Heart left ventricle (tissue), 16 donors: ENCODE results near the gene C4B. TPM values are rescaled to one million over a fixed set of nuclear protein-coding genes. Genes with fewer than 3 reads are reported as not detected.
A peak's percentile ranks its signal among the peaks of the same experiment; 100 is the strongest.
"Not testable (repeated sequence)": the region's sequence is repeated elsewhere in the genome, so short reads cannot be mapped to it uniquely, and the experiment has no call there.

ENCODE experiments used
- ATAC-seq, 4 donors: fragments of 200-7000 bp; cut with Tn5 transposase; one replicate each; pipeline ENCODE4 v1.9.1; 2020 to 2022; ENCODE audit warnings: moderate library complexity in 4 of 4, mild to moderate bottlenecking in 3 of 4, moderate number of reproducible peaks in 1 of 4
- DNase-seq, 5 donors: peaks; one replicate each; pipeline ENCODE4 v3.0.0-alpha.2; 2020
- H3K27ac ChIP-seq, 12 donors: fragments of 200-600 bp; sonication (generic) in 4 of 12; one replicate each; pipeline versions ENCODE4 v1.5.0 to v1.8.0; 2016 to 2022; ENCODE audit warnings: mild to moderate bottlenecking in 2 of 12
- H3K27me3 ChIP-seq, 9 donors: fragments of 200-600 bp; sonication (generic) in 2 of 9; one replicate each; pipeline versions ENCODE4 v1.5.1 to v1.8.0; 2016 to 2022; ENCODE audit warnings: mild to moderate bottlenecking in 3 of 9
- H3K36me3 ChIP-seq, 9 donors: fragments of 200-600 bp; sonication (generic) in 2 of 9; one replicate each; pipeline versions ENCODE4 v1.5.0 to v1.8.0; 2018 to 2022; ENCODE audit warnings: mild to moderate bottlenecking in 2 of 9
- H3K4me1 ChIP-seq, 12 donors: fragments of 200-600 bp; sonication (generic) in 4 of 12; one replicate each; pipeline versions ENCODE4 v1.5.0 to v1.8.0; 2016 to 2022; ENCODE audit warnings: mild to moderate bottlenecking in 3 of 12
- H3K4me3 ChIP-seq, 12 donors: fragments of 200-600 bp; sonication (generic) in 4 of 12; one replicate each; pipeline versions ENCODE4 v1.5.0 to v1.8.0; 2017 to 2022; ENCODE audit warnings: mild to moderate bottlenecking in 9 of 12, moderate library complexity in 4 of 12
- H3K9me3 ChIP-seq, 12 donors: fragments of 200-600 bp; sonication (generic) in 4 of 12; one replicate each; pipeline versions ENCODE4 v1.5.0 to v1.8.0; 2016 to 2022; ENCODE audit warnings: mild to moderate bottlenecking in 1 of 12
- WGBS, 4 donors: extraction: QIAGEN DNeasy Blood & Tissue Kit in 2 of 4; methylation state at CpG; one replicate each; pipeline versions ENCODE4 v1.1.5 to v1.1.7; 2013 to 2018; 5-methylcytosine and 5-hydroxymethylcytosine counted together
- intact Hi-C, 10 donors: fragments of 100-400 bp; cut with DNase I; formaldehyde crosslinking; loops; one replicate each; pipeline versions ENCODE4 v1.11.1 to v1.14.2; 2022
- polyA plus RNA-seq, 2 donors: library from polyadenylated mRNA; stranded (reverse); fragments of 200-250 nt; gene quantifications; one replicate each; pipeline ENCODE4 v1.2.3, GENCODE V29; 2013
- total RNA-seq, 9 donors: library from RNA; depleted of rRNA in 2 of 9; stranded (reverse); fragments of >200 nt in 2 of 9; fragmentation: NEBNext Ultra II Directional in 3 of 9; extraction: Animal tissue kit (Norgen Biotek cat#: 25700) in 3 of 9; gene quantifications; one replicate each; pipeline versions ENCODE4 v1.1.0 to v1.2.4, GENCODE V29; 2016 to 2023
- donor health status: ischemic (EF 13 %, LVEDD 7.1; RV severe dilation, severe dysfunction).
- donor health status: healthy with polysubstance abuse.
- donor health status: DM: no; HTN: yes; CAD: no.
- donor health status: DM: no; HTN: no; CAD: no.
- donor health status: ischemic (EF 25% LVEDD 6.9; RV normal size, moderate dysfunction).
- donor health status: ischemic (EF 25% LVEDD 5.7; RV mildly dilated, moderate dysfunction).
- donor health status: healthy.
- donor health status: DM: yes; HTN: yes; CAD: no.
- donor health status: ischemic (EF 35%, LVEDD 5.7; RV mildly dilated, moderate dysfunction).
- donor health status: nonischemic (EF 11% LVEDD 7.7; RV severe dilation, severe dysfunction).
- donor health status: DM: yes; HTN: yes; CAD: no.
- donor health status: PGD.
- donor health status: ischemic (EF 29% LVEDD 5.4; RV normal size, mild dysfunction).
- donor health status: nonischemic (EF 23%, LVEDD 6.1; RV moderate dilation, normal function).

The C4B gene
- total and polyA plus RNA-seq, 11 donors, result 30.8 to 307 (median 73.9) TPM

DNA sequence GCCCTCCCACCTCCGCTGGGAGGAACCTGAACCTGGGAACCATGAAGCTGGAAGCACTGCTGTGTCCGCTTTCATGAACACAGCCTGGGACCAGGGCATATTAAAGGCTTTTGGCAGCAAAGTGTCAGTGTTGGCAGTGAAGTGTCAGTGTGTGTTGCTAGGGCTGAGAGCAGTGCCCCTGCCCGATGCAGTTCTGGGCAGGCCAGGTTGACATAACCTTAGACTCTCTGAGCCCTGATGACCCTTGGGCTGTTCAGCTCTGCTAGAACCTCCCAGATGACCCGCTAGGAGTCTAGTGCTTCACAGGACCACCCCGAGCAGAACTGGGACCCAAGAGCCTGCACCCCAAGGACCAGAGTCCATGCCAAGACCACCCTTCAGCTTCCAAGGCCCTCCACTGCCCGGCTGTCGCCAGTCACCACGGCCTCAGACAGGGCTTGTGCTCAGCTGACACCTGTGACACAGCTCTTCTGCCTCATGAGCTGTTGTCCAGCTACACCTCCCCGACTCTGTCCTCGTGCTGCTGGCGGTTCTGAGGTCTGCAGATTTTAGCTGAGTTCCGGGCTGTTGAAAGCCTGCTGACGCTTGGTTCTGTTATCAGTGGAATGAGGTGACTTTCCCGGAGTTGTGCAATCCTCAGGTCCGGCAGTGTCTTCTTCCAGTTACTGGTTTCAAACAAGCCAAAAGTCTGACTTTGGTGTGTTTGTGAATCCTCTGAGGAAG, 11.9 kb upstream of the C4B start:
- H3K9me3 ChIP-seq, H3K4me1 ChIP-seq, H3K27me3 ChIP-seq, H3K36me3 ChIP-seq, H3K27ac ChIP-seq, DNase-seq, intact Hi-C loops, H3K4me3 ChIP-seq: not testable (repeated sequence)
- peak in 3 of 4 donors; percentile 52 to 60 (median 55) for ATAC-seq
- no CpG with 5 or more reads among the region's 15 CpGs for WGBS, 4 donors

DNA sequence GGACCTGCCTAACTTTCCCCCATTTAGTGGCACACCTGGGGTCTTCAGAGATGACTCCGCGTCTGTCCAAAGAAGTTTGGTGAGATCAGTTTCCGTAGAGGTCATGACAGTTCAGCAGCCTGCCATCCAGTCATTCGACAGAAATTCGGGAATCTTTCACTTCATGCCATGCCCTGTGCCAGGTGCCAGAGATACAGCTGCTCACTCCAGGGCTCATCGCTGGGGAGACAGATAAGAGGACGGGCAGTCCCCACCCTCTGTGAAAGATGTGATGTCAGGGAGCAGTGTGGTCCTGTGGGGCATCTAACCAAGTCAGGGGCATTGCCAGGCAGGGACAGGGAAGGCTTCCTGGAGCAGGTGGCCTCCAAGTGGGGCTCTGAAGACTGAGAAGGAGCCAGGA, 11.3 kb upstream of the C4B start:
- H3K27me3 ChIP-seq, DNase-seq, intact Hi-C loops, H3K27ac ChIP-seq, H3K4me3 ChIP-seq, H3K36me3 ChIP-seq, H3K4me1 ChIP-seq, H3K9me3 ChIP-seq: not testable (repeated sequence)
- peak in 2 of 4 donors; percentile 2 to 5 for ATAC-seq
- WGBS, 4 donors, result no CpG with 5 or more reads among the region's 7 CpGs

DNA sequence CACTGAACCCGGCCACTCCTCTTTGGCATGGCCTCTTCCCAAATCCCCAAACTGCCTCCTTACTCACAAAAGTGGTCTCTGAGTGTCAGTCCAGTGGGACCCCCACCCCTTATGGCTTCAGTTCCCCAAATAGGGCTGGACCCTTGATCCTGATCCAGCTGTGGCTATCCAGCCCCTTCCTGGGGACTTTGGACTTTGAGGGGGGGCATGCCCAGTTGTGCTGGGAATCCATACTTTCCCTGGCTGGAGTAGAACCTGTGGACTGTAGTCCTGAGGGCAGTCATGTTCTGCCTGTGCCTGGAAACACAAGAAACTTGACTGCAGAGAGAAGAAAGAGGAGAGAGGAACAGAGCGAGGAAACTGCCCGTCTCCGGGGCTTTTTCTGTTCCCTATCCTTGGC, 10.2 kb upstream of the C4B start:
- 73 to 92% (median 80%) methylated on average over 3 to 4 of the region's 4 CpGs for WGBS, 4 donors
- H3K27ac ChIP-seq, H3K27me3 ChIP-seq, H3K9me3 ChIP-seq, H3K4me1 ChIP-seq, H3K36me3 ChIP-seq, H3K4me3 ChIP-seq, ATAC-seq, intact Hi-C loops, DNase-seq: not testable (repeated sequence)

DNA sequence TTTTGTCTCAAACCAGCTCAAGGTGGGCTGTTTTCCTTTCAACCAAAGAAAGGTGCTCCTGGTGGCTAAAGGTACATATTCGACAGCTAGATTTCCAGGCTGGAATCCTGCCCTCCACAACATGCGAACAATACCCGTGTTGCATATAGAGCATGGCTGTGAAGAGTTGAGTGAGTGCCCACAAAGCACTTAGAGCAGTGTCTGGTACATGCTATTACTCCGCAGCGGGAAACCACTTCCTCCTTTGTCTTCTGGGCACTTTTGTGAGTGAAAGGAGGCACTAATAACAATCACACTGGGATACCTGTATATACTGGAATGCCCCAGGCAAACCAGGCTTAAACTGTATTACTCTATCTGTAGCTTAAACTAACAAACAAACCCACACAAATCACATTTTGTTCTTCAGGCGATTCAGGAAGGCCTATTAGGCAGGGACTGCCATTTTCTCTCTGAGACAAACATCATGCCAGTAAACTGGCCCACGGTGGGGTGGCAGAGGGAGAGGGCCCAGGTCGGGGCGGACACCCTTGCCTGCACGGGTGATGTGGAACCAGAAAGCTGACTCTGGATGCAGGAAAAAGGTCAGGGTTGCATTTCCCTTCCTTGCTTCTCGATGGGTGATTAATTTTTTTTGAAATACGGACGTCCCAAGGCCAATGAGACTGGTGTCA, 9.6 kb upstream of the C4B start:
- 73 to 77% (median 75%) methylated on average over 7 to 10 of the region's 13 CpGs for WGBS, 4 donors

DNA sequence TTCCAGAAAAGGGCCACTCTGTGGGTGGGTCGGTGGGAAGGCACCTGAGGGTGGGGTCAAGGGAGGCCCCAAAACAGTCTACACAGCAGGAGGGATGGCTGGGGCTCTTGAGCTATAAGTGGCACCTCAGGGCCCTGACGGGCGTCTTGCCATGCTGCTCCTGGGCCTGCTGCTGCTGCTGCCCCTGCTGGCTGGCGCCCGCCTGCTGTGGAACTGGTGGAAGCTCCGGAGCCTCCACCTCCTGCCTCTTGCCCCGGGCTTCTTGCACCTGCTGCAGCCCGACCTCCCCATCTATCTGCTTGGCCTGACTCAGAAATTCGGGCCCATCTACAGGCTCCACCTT, 9.1 kb upstream of the C4B start:
- H3K4me1 ChIP-seq, H3K4me3 ChIP-seq, intact Hi-C loops, H3K9me3 ChIP-seq, H3K27me3 ChIP-seq, H3K27ac ChIP-seq, H3K36me3 ChIP-seq: not testable (repeated sequence)
- WGBS, 4 donors, result 67 to 72% (median 70%) methylated on average over 4 to 9 of the region's 9 CpGs; no CpG with 5 or more reads in 1 of the 4 donors
- ATAC-seq (peak in 1 of 4 donors; percentile 10), DNase-seq (peak in 3 of 5 donors; percentile 24 to 54 (median 30))

More for the DNA sequence above, 9.6 kb upstream of the C4B start:
- H3K27ac ChIP-seq, H3K4me1 ChIP-seq, DNase-seq, H3K4me3 ChIP-seq, H3K27me3 ChIP-seq, H3K36me3 ChIP-seq, H3K9me3 ChIP-seq, ATAC-seq, intact Hi-C loops: not testable (repeated sequence)

GRCh38 chr6:32005991-32006529, 8.5 kb upstream of the C4B start:
- ATAC-seq, H3K27me3 ChIP-seq, H3K4me3 ChIP-seq, H3K9me3 ChIP-seq, H3K36me3 ChIP-seq, H3K4me1 ChIP-seq, intact Hi-C loops, H3K27ac ChIP-seq: not testable (repeated sequence)
- DNase-seq, result peak in 1 of 5 donors; percentile 8
- WGBS, 4 donors, result 71 to 80% (median 77%) methylated on average over 8 of the region's 8 CpGs; no CpG with 5 or more reads in 1 of the 4 donors

DNA sequence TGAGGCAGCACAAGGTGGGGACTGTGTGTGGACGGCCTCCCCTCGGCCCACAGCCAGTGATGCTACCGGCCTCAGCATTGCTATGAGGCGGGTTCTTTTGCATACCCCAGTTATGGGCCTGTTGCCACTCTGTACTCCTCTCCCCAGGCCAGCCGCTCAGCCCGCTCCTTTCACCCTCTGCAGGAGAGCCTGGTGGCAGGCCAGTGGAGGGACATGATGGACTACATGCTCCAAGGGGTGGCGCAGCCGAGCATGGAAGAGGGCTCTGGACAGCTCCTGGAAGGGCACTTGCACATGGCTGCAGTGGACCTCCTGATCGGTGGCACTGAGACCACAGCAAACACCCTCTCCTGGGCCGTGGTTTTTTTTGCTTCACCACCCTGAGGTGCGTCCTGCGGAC, 7.5 kb upstream of the C4B start:
- H3K27me3 ChIP-seq, ATAC-seq, H3K4me1 ChIP-seq, intact Hi-C loops, H3K27ac ChIP-seq, H3K9me3 ChIP-seq, H3K36me3 ChIP-seq, H3K4me3 ChIP-seq: not testable (repeated sequence)
- peak in 1 of 5 donors; percentile 18 for DNase-seq
- 68 to 80% (median 79%) methylated on average over 9 to 12 of the region's 12 CpGs; no CpG with 5 or more reads in 1 of the 4 donors for WGBS, 4 donors

GRCh38 chr6:32008037-32008436, 6.6 kb upstream of the C4B start:
- DNase-seq, intact Hi-C loops, H3K4me3 ChIP-seq, ATAC-seq, H3K27me3 ChIP-seq, H3K27ac ChIP-seq, H3K36me3 ChIP-seq, H3K4me1 ChIP-seq, H3K9me3 ChIP-seq: not testable (repeated sequence)
- WGBS, 4 donors, result no CpG with 5 or more reads among the region's 24 CpGs

DNA sequence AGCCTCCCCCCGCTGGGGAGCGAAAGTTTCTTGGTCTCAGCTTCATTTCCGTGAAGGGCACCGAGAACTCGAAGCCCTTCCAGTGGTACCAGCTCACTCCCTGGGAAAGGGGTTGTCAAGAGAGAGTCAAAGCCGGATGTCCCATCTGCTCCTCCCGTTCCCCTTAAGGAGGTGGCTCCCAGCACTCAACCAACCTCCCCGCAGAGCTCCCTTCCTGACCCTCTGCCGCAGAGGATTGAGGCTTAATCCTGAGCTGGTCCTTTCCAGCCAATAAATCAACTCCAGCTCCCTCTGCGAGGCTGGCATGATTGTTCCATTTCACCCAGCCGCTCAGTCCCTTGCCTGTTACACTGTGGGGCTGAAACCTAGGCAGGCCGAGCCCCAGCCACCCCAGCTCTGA, 6.0 kb upstream of the C4B start:
- DNase-seq, intact Hi-C loops, H3K9me3 ChIP-seq, H3K36me3 ChIP-seq, H3K27ac ChIP-seq, ATAC-seq, H3K4me3 ChIP-seq, H3K4me1 ChIP-seq, H3K27me3 ChIP-seq: not testable (repeated sequence)
- 48 to 75% (median 68%) methylated on average over 7 to 8 of the region's 12 CpGs; no CpG with 5 or more reads in 1 of the 4 donors for WGBS, 4 donors

DNA sequence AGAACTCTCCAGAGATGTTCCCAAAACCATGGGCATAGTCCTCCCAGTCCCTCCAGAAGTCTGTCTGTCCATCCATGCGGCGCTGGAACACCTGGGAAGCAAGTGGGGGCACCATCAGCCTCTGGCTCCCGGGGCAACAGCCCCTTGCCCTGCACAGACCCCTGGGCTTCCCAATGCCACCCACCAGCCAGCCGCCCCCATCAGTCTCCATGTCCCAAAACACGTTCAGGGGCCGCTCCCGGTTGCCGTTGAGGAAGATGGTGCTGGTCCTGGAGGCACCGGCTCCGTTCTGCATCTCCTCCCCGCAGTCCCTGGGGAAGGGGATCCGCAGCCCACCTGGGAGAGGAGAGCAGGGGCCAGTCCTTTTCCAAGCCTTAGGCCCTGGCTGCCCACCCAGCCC, 5.1 kb upstream of the C4B start:
- 66 to 88% (median 79%) methylated on average over 5 to 11 of the region's 12 CpGs; no CpG with 5 or more reads in 1 of the 4 donors for WGBS, 4 donors
- H3K4me1 ChIP-seq, H3K9me3 ChIP-seq, H3K27ac ChIP-seq, H3K4me3 ChIP-seq, H3K36me3 ChIP-seq, H3K27me3 ChIP-seq, ATAC-seq, intact Hi-C loops: not testable (repeated sequence)
- DNase-seq, result peak in 1 of 5 donors; percentile 34
